HG03066 (cell line): ENCODE data around the gene CBX8.
"Not testable (repeated sequence)": the region's sequence is repeated elsewhere in the genome, so short reads cannot be mapped to it uniquely, and the experiment has no call there.

Source experiments
- ATAC-seq: cut with Tn5 transposase; IDR thresholded peaks from one replicate; pipeline ENCODE4 v1.9.1; 2021; ENCODE audit warnings: low read depth; ENCODE audit not compliant: unreplicated experiment

The CBX8 gene

DNA sequence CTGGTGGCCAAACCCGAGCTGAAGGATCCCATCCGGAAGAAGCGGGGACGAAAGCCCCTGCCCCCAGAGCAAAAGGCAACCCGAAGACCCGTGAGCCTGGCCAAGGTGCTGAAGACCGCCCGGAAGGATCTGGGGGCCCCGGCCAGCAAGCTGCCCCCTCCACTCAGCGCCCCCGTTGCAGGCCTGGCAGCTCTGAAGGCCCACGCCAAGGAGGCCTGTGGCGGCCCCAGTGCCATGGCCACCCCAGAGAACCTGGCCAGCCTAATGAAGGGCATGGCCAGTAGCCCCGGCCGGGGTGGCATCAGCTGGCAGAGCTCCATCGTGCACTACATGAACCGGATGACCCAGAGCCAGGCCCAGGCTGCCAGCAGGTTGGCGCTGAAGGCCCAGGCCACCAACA, 13.0 kb downstream of the CBX8 start:
- ATAC-seq: no peak

DNA sequence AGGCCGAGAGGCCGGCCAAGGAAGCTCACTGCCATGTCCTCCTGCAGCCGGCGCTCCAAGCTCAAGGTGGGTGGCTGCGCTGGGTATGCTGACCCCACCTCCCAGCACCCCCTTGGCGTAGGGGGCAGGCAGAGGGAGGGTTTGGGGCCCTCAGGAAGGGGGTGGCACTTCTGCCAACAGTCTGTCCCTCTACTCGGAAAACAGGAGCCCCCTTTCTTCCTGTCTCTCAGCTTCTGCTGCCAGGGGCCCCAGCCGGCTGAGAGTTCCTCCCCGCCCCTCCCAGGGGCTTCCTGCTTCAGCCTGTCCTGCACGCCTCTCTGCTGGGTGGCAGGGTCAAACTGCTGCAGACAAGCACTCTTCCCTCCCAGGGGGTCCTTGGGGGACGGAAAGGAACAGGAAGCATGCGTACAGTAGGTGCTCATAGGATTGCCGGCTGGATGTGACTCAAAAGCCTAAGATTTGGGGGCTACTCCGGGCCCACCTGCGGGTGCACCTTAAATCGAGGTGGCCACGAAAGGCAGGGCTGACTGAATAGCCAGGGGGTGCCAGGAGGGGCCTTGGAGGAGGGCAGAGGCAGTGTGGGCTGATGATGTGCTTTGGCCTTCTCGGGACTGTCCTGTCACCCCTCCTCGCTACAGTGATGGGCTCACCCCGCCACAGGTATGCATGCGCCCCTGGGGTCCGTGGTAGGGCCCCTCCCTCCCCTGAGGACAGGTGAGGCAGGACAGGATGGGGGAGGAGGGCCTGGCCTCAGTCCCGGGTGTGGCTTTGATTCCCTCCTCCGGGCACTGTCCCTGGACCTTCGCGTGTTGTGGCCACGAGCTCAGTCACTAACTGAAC, 14.9 kb downstream of the CBX8 start:
- ATAC-seq: no peak

DNA sequence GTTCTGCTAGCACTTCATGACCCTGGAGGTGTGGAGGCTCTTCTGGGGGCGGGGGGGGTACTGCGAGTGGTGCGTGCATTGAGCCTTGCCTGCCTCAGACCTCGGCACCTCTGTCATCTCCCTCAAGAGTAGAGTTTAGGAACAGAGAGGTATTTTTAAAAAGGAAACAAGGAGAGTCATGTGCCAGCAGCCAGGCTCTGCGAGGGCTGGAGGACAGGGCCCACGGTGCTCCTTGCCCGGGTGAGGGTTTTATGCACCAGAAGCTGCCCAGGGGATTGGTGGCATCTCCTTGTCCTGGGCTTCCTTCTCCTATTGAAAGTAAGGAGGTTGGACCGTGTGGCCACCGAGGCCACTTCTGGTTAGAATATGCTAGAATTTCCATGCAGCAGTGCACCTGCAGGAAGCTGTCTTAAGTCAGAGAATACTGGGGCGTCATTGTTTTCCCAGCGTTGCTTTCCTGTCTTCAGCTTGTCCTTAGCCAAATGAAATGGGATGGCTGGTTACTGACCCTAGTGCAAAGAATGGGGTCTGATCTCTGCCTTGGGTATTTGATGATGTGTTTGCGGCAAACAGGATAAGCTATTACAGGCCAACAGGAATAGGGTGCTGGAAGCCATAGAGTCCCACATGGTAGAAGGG, 15.7 kb downstream of the CBX8 start:
- ATAC-seq: no peak

DNA sequence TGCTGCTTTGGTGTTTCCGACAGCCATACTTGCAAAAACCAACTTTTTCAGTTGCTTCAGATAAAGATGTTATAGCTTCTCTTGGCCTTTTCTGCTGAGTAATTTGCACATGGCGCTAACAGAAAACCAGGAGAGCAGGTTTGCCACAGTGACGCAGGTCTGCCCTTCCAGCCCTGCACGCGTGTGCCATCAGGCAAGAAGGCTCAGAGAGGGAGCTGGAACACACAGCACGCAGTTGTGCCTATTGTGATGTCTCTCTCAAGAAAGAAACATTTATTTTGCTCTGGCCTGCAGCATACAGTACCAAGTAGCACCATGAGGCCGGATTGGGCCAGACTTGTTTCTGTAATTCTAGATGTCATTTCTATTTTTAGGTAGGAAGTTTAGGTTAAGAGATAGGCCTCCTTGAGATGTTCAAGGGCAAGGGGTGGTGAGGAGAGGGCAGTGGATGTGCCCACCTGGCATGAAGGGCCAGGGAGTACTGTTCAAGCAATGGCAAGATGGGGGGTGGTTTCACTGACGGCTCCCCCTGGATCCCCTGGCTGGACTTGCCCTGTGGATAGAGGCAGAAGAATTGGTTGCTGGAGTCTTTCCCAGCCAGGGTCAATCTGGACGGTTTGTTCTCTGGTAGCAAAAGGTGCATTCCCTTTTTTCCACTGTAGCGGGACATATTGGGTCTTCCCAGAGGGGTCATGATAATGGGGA, 17.1 kb downstream of the CBX8 start:
- ATAC-seq: no peak

DNA sequence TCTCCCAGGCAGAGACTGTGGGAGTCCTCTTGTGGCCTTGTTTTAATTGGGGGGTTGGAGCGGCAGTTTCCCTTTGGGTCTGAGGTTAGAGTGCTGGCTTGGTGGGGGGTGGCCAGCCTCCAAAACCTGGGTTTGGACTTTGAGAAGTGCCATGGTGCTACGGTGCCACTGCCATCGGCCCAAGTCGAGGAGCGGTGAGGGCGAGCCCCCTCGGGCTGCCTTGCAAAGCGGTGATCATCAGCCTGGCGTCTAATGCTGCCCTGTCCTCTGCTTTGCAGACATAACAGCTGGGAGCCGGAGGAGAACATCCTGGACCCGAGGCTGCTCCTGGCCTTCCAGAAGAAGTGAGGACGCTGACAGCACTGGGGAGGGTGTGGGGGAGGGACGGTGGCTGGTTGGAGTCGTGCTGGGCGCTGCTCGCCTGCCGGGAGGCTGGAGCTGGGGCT, 17.8 kb downstream of the CBX8 start:
- no peak for ATAC-seq

DNA sequence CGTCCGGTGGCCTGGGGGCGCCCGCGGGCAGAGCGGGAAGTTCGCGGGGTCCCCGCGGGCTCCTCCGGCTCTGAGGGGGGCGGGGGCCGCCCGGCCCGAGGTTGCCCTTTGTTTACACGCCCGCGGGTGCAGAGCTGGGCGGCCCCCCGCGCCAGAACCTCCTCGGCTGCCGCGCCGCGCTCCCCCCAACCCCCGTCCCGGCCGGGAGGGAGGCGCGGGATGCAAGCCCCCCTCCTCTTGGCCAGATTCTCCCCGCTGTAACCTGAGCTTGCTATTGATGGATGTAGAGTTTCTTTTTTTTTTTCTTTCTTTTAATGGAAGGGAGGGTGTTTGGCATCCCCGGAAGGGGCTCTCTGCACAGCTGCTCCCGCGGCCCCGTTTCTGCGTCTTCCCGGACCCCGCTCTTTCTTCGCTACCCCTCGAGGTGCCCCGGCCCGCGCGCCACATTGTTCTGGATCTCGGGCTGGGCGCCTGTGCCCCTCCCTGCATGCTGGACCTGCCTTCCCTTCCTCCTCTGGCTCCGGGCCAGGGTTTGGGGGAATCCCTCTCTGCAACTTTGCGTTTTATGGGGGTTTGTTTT, 18.3 kb downstream of the CBX8 start:
- no peak for ATAC-seq

DNA sequence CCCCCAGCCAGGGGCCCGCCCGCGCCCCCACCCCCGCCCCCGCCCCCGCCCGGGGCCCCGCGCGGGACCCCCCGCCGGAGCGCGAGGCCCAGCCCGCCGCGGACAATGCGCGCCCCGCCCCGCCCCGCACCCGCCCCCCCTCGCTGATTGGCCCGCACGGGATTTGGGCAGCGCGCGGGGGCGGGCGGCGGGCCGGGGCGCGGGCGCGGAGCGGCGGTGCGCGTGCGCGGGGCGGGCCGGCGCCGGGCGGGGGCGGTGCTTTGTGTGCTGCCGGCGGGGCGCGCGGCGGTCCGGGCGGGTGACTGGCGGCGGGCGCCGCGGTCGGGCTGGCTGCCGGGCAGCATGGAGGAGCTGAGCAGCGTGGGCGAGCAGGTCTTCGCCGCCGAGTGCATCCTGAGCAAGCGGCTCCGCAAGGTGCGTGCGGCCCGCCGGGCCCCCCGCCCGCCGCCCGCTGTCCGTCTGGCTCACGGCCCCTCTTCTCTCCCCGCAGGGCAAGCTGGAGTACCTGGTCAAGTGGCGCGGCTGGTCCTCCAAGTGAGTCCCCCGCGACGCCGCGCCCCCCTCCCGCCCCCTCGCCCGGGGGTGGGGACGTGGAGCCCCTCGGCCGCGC, 18.9 kb downstream of the CBX8 start, which contains the start of gene CBX2:
Gene CBX2, plus strand, starts transcription at position 255 of the 610 bp plus-strand sequence. Its CDS starts 88 bp downstream, at position 343.
- no peak for ATAC-seq

DNA sequence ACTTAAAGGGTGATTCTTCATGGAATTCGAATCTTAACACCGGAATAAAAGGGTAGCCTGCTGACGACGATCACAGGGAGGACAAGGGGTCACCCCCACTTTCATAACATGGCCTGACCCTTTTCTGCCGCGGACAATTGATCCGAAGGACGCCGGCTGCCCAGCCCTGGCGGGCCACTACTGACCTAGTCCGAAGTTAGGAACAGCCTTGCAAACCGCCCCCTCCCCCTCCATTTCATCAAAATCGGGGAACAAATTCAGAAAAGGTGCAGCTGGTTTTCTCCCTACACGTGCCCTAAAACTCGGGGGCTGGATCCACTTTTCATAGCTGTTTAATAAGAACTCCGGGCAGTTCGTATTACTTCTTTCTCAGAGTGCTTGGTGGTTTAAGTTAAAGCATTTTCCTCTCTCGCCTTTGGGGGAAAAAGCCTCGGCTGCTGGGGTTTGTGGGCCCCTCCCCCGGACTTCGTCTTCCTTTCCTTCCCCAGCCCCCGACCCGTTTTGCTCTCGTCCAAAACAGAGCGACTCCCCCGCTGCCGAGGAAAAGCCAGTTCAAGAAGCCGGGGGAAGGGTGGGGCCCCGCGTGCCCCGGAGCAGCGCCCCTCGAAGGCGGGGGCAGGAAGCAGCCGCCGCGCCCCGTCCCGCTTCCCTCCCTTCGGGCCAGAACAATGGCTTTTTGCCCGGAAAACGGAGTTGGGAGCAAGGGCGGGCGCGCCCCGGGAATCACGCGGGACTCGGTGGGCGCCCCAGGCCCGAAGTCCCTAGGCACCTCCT, 19.6 kb downstream of the CBX8 start:
- ATAC-seq: no peak

DNA sequence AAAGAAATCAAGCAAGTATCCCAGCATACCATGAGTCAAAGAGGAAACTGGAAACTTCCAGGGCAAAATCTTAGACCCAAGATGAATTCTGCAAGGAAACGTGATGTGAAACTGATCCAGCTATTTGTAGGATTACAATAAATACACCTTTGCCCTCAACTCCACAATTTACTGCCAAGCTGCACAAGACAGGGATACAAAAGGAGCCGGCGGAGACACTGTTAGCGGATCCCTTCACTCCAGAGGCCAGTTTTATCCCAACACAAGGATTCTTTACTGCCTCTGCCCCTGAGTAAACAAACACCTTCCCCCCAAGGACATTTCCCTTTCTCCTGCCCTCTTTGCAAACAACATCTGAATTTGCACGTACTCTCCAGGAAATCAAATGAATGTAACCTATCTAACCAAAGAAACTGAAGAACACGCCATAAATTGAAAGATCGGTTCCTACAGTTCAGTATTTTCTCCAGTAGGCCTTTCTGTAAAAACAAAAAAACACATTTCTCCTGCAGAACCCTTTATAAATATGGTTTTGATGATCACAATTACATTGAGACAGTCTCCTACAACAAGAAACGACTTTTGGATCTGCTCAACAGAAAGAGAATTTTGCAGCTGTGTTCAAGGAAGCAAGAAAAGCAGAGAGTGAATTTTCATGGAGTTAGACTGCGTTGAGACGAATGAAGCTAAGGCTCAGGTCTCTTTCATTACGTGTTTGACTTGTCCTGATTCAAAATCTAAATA, 20.3 kb downstream of the CBX8 start:
- no peak for ATAC-seq

DNA sequence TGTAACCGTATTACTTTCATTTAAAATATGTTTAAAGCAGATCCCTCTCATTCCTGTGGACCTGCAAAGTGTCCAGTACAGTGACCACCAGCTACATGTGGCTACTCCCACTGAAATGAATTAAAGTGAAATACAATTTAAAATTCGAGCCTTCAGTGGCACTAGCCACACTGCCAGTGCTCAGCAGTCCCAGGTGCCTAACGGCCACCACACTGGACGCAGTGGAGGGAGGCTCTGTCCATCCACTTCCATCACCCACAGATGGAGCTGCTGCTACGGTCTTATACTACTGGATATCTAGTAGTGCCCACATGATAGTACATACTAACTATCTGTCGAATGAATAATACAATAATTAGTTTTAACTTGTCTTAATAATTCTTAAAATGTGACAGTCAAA, 21.2 kb downstream of the CBX8 start:
- ATAC-seq: no peak

DNA sequence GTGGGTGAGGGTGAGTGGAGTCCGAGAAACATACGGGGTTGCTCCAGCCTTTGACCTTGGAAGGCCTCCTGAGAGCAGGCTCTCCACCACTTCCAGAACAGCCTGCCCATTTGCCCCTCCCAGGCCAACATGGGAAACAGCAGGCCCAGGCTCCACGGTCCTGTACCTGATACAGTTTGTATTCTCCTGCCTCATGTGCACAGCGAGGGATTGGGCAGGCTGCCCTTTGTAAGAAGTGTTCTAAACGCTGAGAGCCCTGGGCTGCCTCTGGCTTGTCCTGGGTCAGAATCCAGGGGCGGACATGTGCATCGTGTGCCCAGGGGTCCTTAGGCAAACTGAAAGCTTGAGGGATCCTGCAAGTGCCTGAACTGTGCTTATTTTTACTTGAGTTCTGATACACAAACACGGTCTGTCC, 22.3 kb downstream of the CBX8 start:
- no peak for ATAC-seq

DNA sequence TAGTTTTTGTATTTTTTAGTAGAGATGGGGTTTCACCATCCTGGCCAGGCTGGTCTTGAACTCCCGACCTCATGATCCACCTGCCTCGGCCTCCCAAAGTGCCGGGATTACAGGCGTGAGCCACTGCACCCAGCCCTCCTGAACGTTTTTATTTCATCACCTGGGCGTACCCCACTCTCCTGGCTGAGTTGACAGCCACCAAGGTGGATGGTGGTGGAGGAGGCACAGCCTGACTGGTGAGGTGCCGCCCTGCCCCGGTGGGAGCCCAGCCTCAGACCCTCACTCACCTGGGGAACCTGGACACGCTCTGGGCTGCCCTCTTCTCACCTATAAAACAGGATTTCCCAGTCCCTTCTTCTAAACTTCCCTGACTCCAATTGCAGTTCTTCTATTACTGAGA, 24.2 kb downstream of the CBX8 start:
- not testable (repeated sequence) for ATAC-seq

DNA sequence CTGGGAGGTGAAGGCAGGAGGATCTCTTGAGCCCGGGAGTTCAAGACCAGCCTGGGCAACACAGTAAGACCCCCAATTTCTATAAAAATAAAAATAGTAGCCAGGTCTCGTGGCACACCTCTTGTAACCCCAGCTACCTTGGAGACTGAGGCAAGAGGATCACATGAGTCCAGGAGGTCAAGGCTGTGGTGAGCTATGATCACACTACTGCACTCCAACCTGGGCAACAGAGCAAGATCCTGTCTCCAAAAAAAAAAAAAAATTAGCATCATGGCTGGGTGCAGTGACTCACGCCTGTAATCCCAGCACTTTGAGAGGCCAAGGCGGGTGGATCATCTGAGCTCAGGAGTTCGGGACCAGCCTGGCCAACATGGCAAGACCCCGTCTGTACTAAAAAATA, 25.6 kb downstream of the CBX8 start:
- ATAC-seq: no peak

DNA sequence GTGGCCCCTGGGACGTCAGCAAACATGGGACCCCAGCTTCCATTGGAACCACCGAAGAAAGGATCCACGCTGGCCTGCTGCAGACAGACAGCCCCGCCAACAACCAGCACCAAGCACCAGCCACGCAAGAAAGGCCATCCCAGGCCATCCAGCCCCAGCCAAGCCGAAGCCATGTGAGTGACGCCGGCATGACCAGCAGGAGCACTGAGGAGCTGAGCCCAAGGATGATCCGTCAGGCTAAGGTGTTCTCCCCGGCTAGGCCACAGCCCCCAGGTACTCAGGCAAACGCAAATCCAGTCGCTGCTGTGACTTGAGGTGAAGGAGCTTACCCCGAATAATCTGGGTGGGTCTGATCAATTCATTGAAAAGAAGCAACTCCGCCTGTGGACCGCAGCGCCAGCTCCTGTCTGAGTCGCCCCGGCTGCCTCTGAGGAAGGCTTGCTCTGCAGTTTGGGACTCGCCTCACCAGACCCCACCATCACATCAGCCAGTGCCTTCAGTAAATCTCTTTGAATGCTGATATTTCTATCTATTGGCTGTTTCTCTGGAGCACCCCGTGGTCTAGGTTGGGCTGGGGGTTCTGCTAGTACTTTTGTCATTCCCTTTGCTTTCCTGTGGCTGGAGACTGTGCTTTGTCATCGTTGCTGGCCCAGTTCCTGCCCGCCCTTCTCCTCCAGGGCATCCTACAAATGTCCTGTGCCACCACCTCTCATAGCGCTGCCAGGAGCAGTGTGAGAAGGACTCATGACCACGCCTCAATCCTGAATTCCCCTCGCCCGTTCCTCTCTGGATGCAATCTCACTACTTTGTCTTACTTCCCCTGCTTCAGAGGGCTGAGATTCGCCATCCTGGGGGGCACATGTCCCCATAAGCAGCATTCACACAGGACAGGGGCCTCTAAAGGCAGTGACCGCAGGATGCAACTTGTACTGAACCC, 27.0 kb downstream of the CBX8 start:
- no peak for ATAC-seq

DNA sequence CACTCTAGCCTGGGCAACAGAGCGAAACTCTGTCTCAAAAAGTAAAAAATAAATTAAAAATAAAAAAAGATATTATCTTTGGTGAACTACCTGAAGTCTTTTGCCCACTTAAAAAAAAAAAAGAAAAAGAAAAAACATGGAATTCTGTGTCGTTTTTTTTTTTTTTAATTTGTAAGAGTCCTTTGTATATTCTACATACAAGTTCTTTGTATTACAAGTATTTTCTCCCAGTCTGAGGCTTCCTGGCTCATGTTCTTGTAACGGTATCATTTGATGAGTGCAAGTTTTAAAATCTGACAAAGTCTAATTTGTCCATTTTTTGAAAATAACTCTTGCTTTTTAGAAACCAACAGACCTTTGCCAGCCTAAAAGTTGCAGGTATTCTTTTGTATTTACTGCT, 31.2 kb downstream of the CBX8 start:
- ATAC-seq: no peak

DNA sequence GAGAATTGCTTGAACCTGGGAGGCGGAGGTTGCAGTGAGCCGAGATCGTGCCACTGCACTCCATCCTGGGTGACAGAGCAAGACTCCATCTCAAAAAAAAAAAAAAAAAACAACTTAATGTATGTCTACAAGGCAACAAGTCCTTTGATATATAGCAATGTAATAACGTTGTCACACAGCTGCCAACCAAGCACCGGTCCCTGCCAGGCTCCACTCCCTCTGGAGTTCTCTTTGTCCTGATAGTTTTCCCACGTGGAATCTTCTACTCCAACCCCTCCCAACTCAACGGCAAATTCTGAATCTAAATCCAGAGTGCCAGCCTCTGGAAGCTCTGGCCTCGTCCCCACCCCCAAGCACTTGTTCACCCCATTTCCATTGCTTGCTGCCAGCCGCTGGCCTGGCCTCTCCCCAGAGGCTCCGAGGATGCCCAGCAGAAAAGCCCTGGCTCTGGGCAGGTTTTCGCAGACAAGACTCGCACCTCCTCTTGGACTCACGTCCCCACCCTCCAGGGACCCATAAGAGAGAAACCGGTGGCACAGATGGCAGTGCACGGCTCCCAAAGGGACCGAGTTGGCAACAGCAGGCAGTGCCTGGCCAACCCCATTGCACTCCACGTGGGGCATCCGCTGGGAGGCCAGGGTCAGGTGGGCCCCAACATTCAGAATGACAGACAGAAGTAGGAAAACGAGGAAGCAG, 34.8 kb downstream of the CBX8 start:
- ATAC-seq: no peak

DNA sequence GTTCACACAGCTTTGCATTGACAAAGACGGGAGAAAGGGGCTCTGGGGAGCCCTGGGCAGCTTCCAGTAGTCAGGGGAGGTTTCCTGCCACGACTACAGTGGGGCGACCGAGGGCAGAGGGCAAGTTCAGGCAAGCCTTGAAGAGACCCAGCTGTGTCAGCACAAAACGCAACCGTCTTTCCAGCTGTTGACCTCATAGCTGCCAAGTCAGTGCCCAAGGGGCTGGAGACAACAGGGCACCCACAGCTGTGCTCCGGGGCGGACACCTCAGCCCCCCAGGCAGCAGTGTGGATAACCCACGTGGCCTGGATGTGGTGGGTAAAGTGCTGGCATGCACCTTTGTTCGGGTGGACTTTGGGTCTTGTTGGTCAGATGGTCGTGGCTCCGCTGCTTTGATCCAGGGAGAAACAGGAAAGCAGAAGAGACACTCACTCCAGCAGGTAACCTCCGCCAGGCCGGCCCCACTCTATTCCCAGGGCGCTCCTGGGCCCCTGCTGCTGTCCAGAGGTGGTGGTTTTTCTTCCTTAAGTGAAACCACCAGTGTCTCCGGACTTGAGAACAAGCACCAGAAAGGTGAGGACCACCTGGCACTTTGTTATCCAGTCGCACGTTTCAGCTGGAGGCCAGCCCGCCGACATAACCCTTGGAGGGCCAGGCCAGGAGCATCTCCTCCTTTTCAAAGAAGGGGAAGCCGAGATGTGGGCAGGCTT, 36.5 kb downstream of the CBX8 start:
- no peak for ATAC-seq
